Body of pancreas (tissue), 4 donors: ENCODE results near the gene NPIPB8. TPM values are rescaled to one million over a fixed set of nuclear protein-coding genes. Genes with fewer than 3 reads are reported as not detected.
"Not testable (repeated sequence)": the region's sequence is repeated elsewhere in the genome, so short reads cannot be mapped to it uniquely, and the experiment has no call there.

Experiments
- ATAC-seq: fragments of 150-250 bp; one replicate; pipeline ENCODE4 v1.9.1; 2016
- DNase-seq, 4 donors: peaks; one replicate each; pipeline ENCODE4 v3.0.0-alpha.2; 2019
- H3K27ac ChIP-seq, 4 donors: fragments of 200-600 bp; sonication (generic); 1 replicate in 3 of 4; 2 replicates in 1 of 4; pipeline versions ENCODE4 v1.5.1 to v1.6.1; 2016 to 2019; ENCODE audit warnings: mild to moderate bottlenecking in 1 of 4, mixed read lengths in 1 of 4, moderate library complexity in 1 of 4
- H3K27me3 ChIP-seq, 2 donors: fragments of 200-600 bp; sonication (generic); one replicate each; pipeline ENCODE4 v1.6.0; 2016; ENCODE audit warnings: mild to moderate bottlenecking in 1 of 2
- H3K36me3 ChIP-seq, 2 donors: fragments of 200-600 bp; sonication (generic); replicated peaks in 1 of 2; 2 replicates each; pipeline ENCODE4 v1.5.1; 2016; ENCODE audit warnings: low read depth in 2 of 2; ENCODE audit not compliant: insufficient read depth in 1 of 2
- H3K4me1 ChIP-seq: fragments of 200-600 bp; sonication (generic); one replicate; pipeline ENCODE4 v1.6.0; 2016
- H3K4me3 ChIP-seq, 2 donors: fragments of 200-600 bp; sonication (generic); 1 replicate in 1 of 2; 2 replicates in 1 of 2; pipeline ENCODE4 v1.5.1; 2016 to 2019
- H3K9me3 ChIP-seq, 3 donors: fragments of 200-600 bp; sonication (generic); 1 replicate in 2 of 3; 2 replicates in 1 of 3; pipeline ENCODE4 v1.5.1; 2016
- POLR2A ChIP-seq, 3 donors: fragments of 450-650 bp; IDR thresholded peaks; one replicate each; pipeline ENCODE4 v1.6.1; 2016; ENCODE audit warnings: antibody characterized with exemption in 3 of 3, mild to moderate bottlenecking in 2 of 3
- WGBS, 2 donors: methylation state at CpG; one replicate each; pipeline ENCODE4 v1.1.5; 2017; 5-methylcytosine and 5-hydroxymethylcytosine counted together
- intact Hi-C: fragments of 100-400 bp; cut with DNase I; formaldehyde crosslinking; loops from one replicate; pipeline ENCODE4 v1.15.1; 2023
- total RNA-seq, 2 donors: library from RNA; depleted of rRNA; stranded (reverse); fragments of >200 nt; gene quantifications; one replicate each; pipeline ENCODE4 v1.1.0, GENCODE V29; 2016
- TF ChIP-seq, protein P1 (sequence below), 7 experiments: fragments of 450-650 bp in 4 of 7; fragments of 200-600 bp in 3 of 7; sonication (generic) in 3 of 7; IDR thresholded peaks; one replicate each; pipeline ENCODE4 v1.5.1; 2016 to 2019; ENCODE audit warnings: antibody characterized with exemption in 7 of 7

The NPIPB8 gene
- total RNA-seq, 2 donors from 2014 or later = 0.52 TPM; not detected in 1

DNA sequence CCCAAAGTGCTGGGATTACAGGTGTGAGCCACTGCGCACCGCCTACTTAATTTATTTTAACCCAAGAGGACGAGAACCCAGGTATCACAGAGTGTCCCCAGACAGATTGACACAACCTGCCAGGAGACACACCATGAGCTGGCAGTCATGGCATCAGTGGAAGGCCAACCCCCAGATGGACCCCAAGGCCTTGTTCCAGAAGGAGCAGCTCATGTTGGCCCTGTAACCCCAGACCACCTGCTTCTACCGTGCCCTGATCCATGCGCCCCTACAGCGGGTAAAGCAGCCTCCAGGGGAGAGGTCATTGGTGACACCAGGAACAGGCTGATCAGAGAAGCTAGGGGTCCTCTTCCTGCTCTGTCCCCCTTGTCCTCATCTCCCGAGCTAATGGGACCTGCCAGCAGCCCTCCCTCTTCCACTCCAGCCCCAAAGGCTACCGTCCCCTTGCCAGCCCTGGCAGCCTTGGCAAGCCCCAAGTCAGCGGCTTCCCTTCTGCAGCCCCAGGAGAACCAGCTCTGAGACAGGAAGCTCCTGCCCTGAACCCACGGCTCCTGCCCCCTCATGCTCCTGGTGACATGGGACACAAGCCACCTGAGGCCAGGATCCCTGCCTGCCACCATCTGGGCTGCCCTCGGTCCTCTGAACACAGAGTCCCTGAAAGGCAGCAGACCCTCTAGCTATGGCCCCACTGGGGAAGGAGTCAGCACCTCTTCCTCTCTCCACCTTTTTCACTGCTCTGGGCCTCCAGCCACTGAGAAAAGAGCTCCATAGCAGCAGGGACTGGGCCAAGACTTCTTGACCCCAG lies 34.3 kb upstream of the NPIPB8 start:
- DNase-seq = no peak
- ATAC-seq = no peak
- WGBS, 2 donors = 77 to 90% methylated on average over 8 to 11 of the region's 11 CpGs
- peaks cover 0 to 2% of the 10 kb centered on the region in 2 donors for H3K36me3 ChIP-seq
- H3K4me1 ChIP-seq = peaks cover 6% of the 10 kb centered on the region
- H3K9me3 ChIP-seq = no peaks in the 10 kb centered on the region
- no peak overlapping the region for H3K4me3 ChIP-seq
- H3K27me3 ChIP-seq = no peaks in the 10 kb centered on the region
- intact Hi-C loops = no loop called here
- no peak overlapping the region for H3K27ac ChIP-seq
- TF ChIP-seq POLR2A (IDR thresholded peaks at IDR 0.05) = no peak
- TF ChIP-seq, protein P1, sequence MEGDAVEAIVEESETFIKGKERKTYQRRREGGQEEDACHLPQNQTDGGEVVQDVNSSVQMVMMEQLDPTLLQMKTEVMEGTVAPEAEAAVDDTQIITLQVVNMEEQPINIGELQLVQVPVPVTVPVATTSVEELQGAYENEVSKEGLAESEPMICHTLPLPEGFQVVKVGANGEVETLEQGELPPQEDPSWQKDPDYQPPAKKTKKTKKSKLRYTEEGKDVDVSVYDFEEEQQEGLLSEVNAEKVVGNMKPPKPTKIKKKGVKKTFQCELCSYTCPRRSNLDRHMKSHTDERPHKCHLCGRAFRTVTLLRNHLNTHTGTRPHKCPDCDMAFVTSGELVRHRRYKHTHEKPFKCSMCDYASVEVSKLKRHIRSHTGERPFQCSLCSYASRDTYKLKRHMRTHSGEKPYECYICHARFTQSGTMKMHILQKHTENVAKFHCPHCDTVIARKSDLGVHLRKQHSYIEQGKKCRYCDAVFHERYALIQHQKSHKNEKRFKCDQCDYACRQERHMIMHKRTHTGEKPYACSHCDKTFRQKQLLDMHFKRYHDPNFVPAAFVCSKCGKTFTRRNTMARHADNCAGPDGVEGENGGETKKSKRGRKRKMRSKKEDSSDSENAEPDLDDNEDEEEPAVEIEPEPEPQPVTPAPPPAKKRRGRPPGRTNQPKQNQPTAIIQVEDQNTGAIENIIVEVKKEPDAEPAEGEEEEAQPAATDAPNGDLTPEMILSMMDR (IDR thresholded peaks at IDR 0.05) = no peak

DNA sequence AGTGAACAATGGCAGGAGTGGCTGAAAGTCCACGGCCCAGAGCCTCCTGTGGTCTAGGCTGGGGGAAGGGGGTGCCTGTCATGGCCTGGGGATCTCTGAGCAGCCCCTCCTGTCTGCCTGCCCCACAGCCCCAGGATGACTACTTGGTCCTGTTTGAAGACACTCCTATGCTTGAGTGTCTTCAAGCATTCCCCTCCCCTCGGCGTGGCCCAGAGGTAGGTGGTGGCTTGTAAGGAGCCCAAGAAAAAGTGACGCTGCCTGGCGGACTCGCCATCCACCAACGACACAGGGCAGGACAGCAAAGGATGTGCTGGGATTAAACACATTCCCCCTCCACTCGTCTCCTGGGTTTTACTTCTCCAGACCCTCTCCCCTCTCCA lies 33.7 kb upstream of the NPIPB8 start:
- H3K9me3 ChIP-seq = no peaks in the 10 kb centered on the region
- peaks cover 0 to 2% of the 10 kb centered on the region in 2 donors for H3K36me3 ChIP-seq
- 71 to 77% methylated on average over 7 to 8 of the region's 8 CpGs for WGBS, 2 donors
- H3K4me1 ChIP-seq = peaks cover 10% of the 10 kb centered on the region
- no peaks in the 10 kb centered on the region for H3K27me3 ChIP-seq
- no peak overlapping the region for H3K27ac ChIP-seq
- DNase-seq (no peak), ATAC-seq (no peak)
- TF ChIP-seq, protein P1 (IDR thresholded peaks at IDR 0.05) = no peak
- no peak for TF ChIP-seq POLR2A (IDR thresholded peaks at IDR 0.05)
- no peak overlapping the region for H3K4me3 ChIP-seq
- intact Hi-C loops = no loop called here

DNA sequence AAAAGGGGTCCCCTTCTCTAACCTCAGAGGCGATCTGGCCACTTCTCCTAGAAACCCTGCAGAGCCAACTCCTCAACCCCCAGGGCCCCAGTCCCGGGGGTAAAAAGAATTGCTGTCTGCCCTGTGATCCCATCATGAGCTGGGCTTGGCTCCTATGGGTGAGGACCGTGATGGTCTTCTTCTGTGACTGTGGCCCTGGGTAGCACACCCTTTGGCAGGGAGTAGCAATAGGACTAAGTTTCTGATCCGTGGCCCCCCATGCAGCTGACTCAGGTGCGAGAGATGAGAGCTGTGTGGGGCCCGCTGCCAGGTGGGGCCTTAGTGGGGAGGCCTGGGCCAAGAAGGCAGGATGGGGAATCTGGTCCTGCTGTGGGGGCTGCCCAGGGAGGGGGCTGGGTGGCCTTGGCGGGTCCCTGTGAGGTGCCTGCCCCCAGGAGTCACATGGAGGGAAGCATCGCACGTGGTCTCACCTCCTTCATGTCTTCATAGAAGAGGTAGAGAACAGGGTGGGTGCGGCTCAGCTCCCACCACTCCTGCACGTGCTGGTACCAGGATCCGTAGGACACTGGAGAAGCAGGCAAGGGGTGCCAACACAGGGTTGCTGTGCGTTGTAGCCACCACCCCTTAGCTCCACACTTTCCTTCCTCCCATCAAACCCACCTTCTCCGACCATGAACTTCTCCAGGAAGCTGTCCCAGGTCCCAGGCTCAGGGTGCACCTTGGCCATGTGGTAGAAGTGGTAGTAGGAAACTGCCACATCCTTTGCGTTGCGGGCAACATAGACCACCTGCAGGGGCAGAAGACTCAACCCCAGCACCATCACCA lies 31.4 kb upstream of the NPIPB8 start:
- H3K9me3 ChIP-seq = no peaks in the 10 kb centered on the region
- no peak for ATAC-seq
- H3K27ac ChIP-seq = no peak overlapping the region
- peaks cover 0 to 2% of the 10 kb centered on the region in 2 donors for H3K36me3 ChIP-seq
- H3K27me3 ChIP-seq = no peaks in the 10 kb centered on the region
- WGBS, 2 donors = 85 to 96% methylated on average over 8 to 16 of the region's 16 CpGs
- no peak overlapping the region for H3K4me3 ChIP-seq
- intact Hi-C loops = no loop called here
- H3K4me1 ChIP-seq = peaks cover 30% of the 10 kb centered on the region
- no peak for DNase-seq
- TF ChIP-seq, protein P1 (IDR thresholded peaks at IDR 0.05) = no peak
- no peak for TF ChIP-seq POLR2A (IDR thresholded peaks at IDR 0.05)

DNA sequence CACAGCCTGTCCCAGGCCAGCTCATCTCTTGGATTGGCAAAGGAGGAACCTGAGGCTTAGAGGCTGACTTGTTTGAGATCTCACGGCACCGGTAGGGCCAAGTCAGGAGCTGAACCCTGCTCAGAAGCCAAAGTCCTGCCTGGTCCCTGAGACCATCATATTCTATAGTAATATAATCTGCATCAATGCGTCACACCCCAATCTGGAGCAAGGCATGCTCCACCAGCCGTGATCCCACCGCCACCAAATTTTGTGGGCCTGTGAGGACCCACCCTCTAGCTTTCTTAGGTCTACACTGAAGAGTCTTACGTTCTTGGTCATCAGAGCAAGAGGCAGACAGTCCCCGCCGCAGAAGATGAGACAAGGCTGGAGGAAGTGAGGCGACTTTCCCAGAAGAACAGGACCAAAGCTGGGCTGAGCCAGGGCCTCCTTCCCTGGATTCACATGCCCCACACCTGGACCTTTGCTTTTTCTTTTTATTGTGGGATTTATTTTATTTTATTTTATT lies 30.7 kb upstream of the NPIPB8 start:
- no peak for TF ChIP-seq POLR2A (IDR thresholded peaks at IDR 0.05)
- TF ChIP-seq, protein P1 (IDR thresholded peaks at IDR 0.05) = no peak
- Histone ChIP-seq H3K4me1 (peaks cover 30% of the 10 kb centered on the region), H3K36me3 (peaks cover 0 to 2% of the 10 kb centered on the region in 2 donors), H3K27ac (no peak overlapping the region), H3K4me3 (no peak overlapping the region), H3K9me3 (no peaks in the 10 kb centered on the region), H3K27me3 (no peaks in the 10 kb centered on the region)
- intact Hi-C loops = no loop called here
- no peak for ATAC-seq
- WGBS, 2 donors = 94% methylated on average over 7 to 9 of the region's 9 CpGs
- DNase-seq = no peak

DNA sequence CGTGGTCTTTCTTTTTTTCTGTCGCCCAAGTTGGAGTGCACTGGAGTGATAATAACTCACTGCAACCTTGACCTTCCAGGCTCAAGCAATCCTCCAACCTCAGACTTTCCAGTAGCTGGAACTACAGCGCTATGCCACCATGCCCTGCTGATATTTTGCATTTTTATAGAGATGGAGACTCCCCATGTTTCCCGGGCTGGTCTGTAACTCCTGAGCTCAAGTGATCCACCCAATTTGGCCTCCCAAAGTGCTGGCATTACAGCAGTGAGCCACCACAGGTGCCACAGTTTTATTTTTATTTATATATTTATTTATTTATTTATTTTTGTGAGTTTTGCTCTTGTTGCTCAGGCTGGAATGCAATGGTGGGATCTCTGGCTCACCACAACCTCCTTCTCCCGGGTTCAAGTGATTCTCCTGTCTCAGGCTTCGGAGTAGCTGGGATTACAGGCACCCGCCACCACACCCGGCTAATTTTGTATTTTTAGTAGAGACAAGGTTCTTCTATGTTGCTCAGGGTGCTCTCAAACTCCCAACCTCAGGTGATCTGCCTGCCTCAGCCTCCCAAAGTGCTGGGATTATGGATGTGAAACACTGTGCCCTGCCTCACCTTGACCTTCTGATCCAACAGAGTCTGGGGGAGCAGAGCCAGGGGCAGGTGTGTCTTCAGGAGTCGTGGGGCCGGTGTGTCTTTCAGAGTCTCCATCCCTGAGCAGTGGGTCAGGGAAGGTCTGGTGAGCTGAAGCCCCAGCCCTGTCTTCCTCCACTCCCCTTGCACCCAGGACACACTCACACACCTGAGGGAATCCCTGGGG lies 30.0 kb upstream of the NPIPB8 start:
- DNase-seq, H3K36me3 ChIP-seq, H3K4me3 ChIP-seq, H3K27me3 ChIP-seq, intact Hi-C loops, ATAC-seq, H3K9me3 ChIP-seq: not testable (repeated sequence)
- peak overlapping the region in 2 of 4 donors; percentile 61 to 73 for H3K27ac ChIP-seq
- peaks cover 30% of the 10 kb centered on the region for H3K4me1 ChIP-seq
- 88 to 96% methylated on average over 10 of the region's 10 CpGs for WGBS, 2 donors

DNA sequence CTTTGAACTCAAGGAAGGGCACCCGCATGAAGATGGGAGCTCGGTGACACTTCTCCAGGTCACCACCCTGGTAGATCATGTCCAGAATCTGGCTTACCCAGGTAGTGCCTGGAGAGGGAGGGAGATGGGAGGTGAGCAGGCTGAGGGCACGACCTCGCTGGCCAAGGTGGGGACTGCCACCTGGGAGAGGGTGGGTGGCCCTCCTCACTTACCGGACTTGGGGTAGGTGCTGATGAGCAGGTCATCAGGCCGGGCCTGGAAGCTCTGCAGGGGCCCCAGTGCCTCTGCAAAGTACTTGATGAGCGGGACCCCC lies 29.4 kb upstream of the NPIPB8 start:
- H3K27me3 ChIP-seq, intact Hi-C loops, H3K36me3 ChIP-seq, DNase-seq, ATAC-seq, H3K9me3 ChIP-seq, H3K4me3 ChIP-seq: not testable (repeated sequence)
- Histone ChIP-seq H3K4me1 (peaks cover 30% of the 10 kb centered on the region), H3K27ac (peak overlapping the region in 2 of 4 donors; percentile 61 to 73)
- 95 to 100% methylated on average over 2 to 6 of the region's 7 CpGs for WGBS, 2 donors
